ENCODE data around the gene FBN1. TPM values are rescaled to one million over a fixed set of nuclear protein-coding genes. Genes with fewer than 3 reads are reported as not detected.
A peak's percentile ranks its signal among the peaks of the same experiment; 100 is the strongest.

Gene FBN1
- total RNA-seq, 1 donor = 1,556 TPM

DNA sequence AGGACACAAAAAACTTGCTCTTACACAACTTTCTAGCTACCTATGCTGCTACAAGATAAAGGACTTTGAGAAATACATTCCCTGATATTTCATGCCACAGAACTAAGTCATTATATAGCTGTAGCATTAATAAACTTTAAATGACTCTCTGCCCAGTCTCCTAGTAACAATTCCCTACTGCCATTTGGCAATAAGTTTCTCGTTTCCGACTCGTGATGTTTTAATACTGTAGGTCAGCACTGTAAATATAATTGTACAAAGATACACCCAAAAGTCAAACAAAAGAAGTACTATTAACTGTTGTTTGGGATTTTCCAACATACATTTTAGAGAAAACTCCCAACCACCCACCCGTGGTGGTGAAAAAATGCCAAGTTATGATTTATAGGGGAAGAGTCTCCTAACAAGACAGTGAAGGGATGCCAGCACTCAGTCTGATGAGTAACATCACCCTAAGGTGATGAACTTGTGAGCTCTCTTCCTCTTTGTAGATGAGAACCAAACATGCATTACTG is 182.1 kb downstream of the FBN1 start:
- no peak overlapping the region for H3K4me3 ChIP-seq (ENCODE audit: insufficient read depth, low read length)
- H3K79me2 ChIP-seq (ENCODE audit: insufficient read depth, low read length) = peaks cover 6% of the 10 kb centered on the region
- H2AFZ ChIP-seq (ENCODE audit: low read length) = no peak overlapping the region
- peaks cover 99% of the 10 kb centered on the region for H3K36me3 ChIP-seq (ENCODE audit: insufficient read depth, low read length)
- DNase-seq (ENCODE audit: insufficient read length, low spot score, missing footprints) = no peak
- H3K4me1 ChIP-seq (ENCODE audit: insufficient read depth, low read length) = peaks cover 29% of the 10 kb centered on the region
- peak overlapping the region; percentile 32 for H3K27ac ChIP-seq (ENCODE audit: low read depth, low read length)
- no peak for TF ChIP-seq CTCF (IDR thresholded peaks at IDR 0.05; ENCODE audit: extremely low read depth, low read depth, low read length)
- H3K27me3 ChIP-seq (ENCODE audit: insufficient read depth, low read length) = no peaks in the 10 kb centered on the region
- no peaks in the 10 kb centered on the region for H3K9me3 ChIP-seq (ENCODE audit: low read depth, low read length)
- no peak overlapping the region for H3K4me2 ChIP-seq (ENCODE audit: insufficient read depth, low read length)
- H4K20me1 ChIP-seq (ENCODE audit: insufficient read depth, low read length) = peaks cover 3% of the 10 kb centered on the region

GRCh38 chr15:48462688-48463087 is 182.8 kb downstream of the FBN1 start:
- Histone ChIP-seq H3K27me3 (ENCODE audit: insufficient read depth, low read length) (no peaks in the 10 kb centered on the region), H3K36me3 (ENCODE audit: insufficient read depth, low read length) (peaks cover 99% of the 10 kb centered on the region), H3K4me2 (ENCODE audit: insufficient read depth, low read length) (no peak overlapping the region), H3K4me1 (ENCODE audit: insufficient read depth, low read length) (peaks cover 29% of the 10 kb centered on the region), H4K20me1 (ENCODE audit: insufficient read depth, low read length) (peaks cover 3% of the 10 kb centered on the region), H2AFZ (ENCODE audit: low read length) (no peak overlapping the region), H3K27ac (ENCODE audit: low read depth, low read length) (peak overlapping the region; percentile 32), H3K4me3 (ENCODE audit: insufficient read depth, low read length) (no peak overlapping the region), H3K9me3 (ENCODE audit: low read depth, low read length) (no peaks in the 10 kb centered on the region), H3K79me2 (ENCODE audit: insufficient read depth, low read length) (peaks cover 3% of the 10 kb centered on the region)
- DNase-seq (ENCODE audit: insufficient read length, low spot score, missing footprints) = no peak
- no peak for TF ChIP-seq CTCF (IDR thresholded peaks at IDR 0.05; ENCODE audit: extremely low read depth, low read depth, low read length)

- H3K36me3 ChIP-seq (ENCODE audit: insufficient read depth, low read length) = peaks cover 99% of the 10 kb centered on the region
- no peaks in the 10 kb centered on the region for H3K9me3 ChIP-seq (ENCODE audit: low read depth, low read length)
- peaks cover 29% of the 10 kb centered on the region for H3K4me1 ChIP-seq (ENCODE audit: insufficient read depth, low read length)
- H3K27me3 ChIP-seq (ENCODE audit: insufficient read depth, low read length) = no peaks in the 10 kb centered on the region
- no peak overlapping the region for H2AFZ ChIP-seq (ENCODE audit: low read length)
- H3K79me2 ChIP-seq (ENCODE audit: insufficient read depth, low read length) = peaks cover 11% of the 10 kb centered on the region
- peak overlapping the region; percentile 84 for H3K27ac ChIP-seq (ENCODE audit: low read depth, low read length)
- peak; percentile 63 for DNase-seq (ENCODE audit: insufficient read length, low spot score, missing footprints)
- H3K4me2 ChIP-seq (ENCODE audit: insufficient read depth, low read length) = peak overlapping the region; percentile 7
- H3K4me3 ChIP-seq (ENCODE audit: insufficient read depth, low read length) = no peak overlapping the region
- no peak for TF ChIP-seq CTCF (IDR thresholded peaks at IDR 0.05; ENCODE audit: extremely low read depth, low read depth, low read length)
- H4K20me1 ChIP-seq (ENCODE audit: insufficient read depth, low read length) = peaks cover 3% of the 10 kb centered on the region
Measured at GRCh38 chr15:48459571-48460442, 185.7 kb downstream of the FBN1 start.

- H3K27me3 ChIP-seq (ENCODE audit: insufficient read depth, low read length) = no peaks in the 10 kb centered on the region
- no peak for TF ChIP-seq CTCF (IDR thresholded peaks at IDR 0.05; ENCODE audit: extremely low read depth, low read depth, low read length)
- peak overlapping the region; percentile 7 for H3K4me2 ChIP-seq (ENCODE audit: insufficient read depth, low read length)
- peaks cover 3% of the 10 kb centered on the region for H4K20me1 ChIP-seq (ENCODE audit: insufficient read depth, low read length)
- H3K36me3 ChIP-seq (ENCODE audit: insufficient read depth, low read length) = peaks cover 99% of the 10 kb centered on the region
- no peak for DNase-seq (ENCODE audit: insufficient read length, low spot score, missing footprints)
- no peak overlapping the region for H3K4me3 ChIP-seq (ENCODE audit: insufficient read depth, low read length)
- no peak overlapping the region for H2AFZ ChIP-seq (ENCODE audit: low read length)
- peaks cover 11% of the 10 kb centered on the region for H3K79me2 ChIP-seq (ENCODE audit: insufficient read depth, low read length)
- peak overlapping the region; percentile 84 for H3K27ac ChIP-seq (ENCODE audit: low read depth, low read length)
- peaks cover 27% of the 10 kb centered on the region for H3K4me1 ChIP-seq (ENCODE audit: insufficient read depth, low read length)
- no peaks in the 10 kb centered on the region for H3K9me3 ChIP-seq (ENCODE audit: low read depth, low read length)
Measured at GRCh38 chr15:48458876-48459275, 186.6 kb downstream of the FBN1 start.
